CD4-positive, alpha-beta memory T cell (primary cell): ENCODE results near the gene SPINK4. TPM values are rescaled to one million over a fixed set of nuclear protein-coding genes. Genes with fewer than 3 reads are reported as not detected.
A peak's percentile ranks its signal among the peaks of the same experiment; 100 is the strongest.

Experiments
- CTCF ChIA-PET: fragments of 350-600 bp; sonication (Branson Sonifier 250); formaldehyde crosslinking; loops from one replicate; lab custom pipeline; 2021; ENCODE audit warnings: inconsistent platforms; ENCODE audit not compliant: partially characterized antibody; lab: Charles Lee
- POLR2A ChIA-PET: fragments of 350-600 bp; sonication (Branson Sonifier 250); formaldehyde crosslinking; loops from one replicate; lab custom pipeline; 2021; ENCODE audit not compliant: partially characterized antibody; lab: Charles Lee
- DNase-seq, 5 donors: peaks; one replicate each; pipeline versions ENCODE4 v3.0.0 to v3.0.0-alpha.2; 2020 to 2022; ENCODE audit warnings: mixed read lengths in 1 of 5
- H3K27ac ChIP-seq: one replicate; pipeline ENCODE4 v1.7.0; 2013; ENCODE audit warnings: low read depth, low read length
- H3K27me3 ChIP-seq: 2 replicates; pipeline ENCODE4 v1.7.0; 2013; ENCODE audit warnings: mild to moderate bottlenecking, low read length, moderate library complexity; ENCODE audit not compliant: insufficient read depth
- H3K36me3 ChIP-seq: 2 replicates; pipeline ENCODE4 v1.7.0; 2013; ENCODE audit warnings: mild to moderate bottlenecking, low read length, moderate library complexity; ENCODE audit not compliant: insufficient read depth
- H3K4me1 ChIP-seq: 2 replicates; pipeline ENCODE4 v1.7.0; 2013; ENCODE audit warnings: mild to moderate bottlenecking, low read length, moderate library complexity; ENCODE audit not compliant: insufficient read depth
- H3K4me3 ChIP-seq, 2 donors: one replicate each; pipeline ENCODE4 v1.7.0; 2013; ENCODE audit warnings: low read length in 2 of 2, mild to moderate bottlenecking in 1 of 2
- H3K9me3 ChIP-seq, 2 donors: one replicate each; pipeline ENCODE4 v1.7.0; 2013; ENCODE audit warnings: low read length in 2 of 2, control low read depth in 1 of 2; ENCODE audit not compliant: control insufficient read depth in 1 of 2
- H3K27ac Mint-ChIP-seq, 7 donors: one replicate each; pipeline ENCODE4 v1.8.0; 2020 to 2021; ENCODE audit warnings: mixed read lengths in 7 of 7, mild to moderate bottlenecking in 6 of 7, inconsistent platforms in 3 of 7, moderate library complexity in 3 of 7
- H3K27me3 Mint-ChIP-seq, 2 donors: one replicate each; pipeline ENCODE4 v1.8.0; 2020 to 2021; ENCODE audit warnings: mixed read lengths in 2 of 2
- H3K36me3 Mint-ChIP-seq, 2 donors: one replicate each; pipeline ENCODE4 v1.8.0; 2020 to 2021; ENCODE audit warnings: mixed read lengths in 2 of 2, inconsistent platforms in 1 of 2, mild to moderate bottlenecking in 1 of 2
- H3K4me1 Mint-ChIP-seq, 4 donors: one replicate each; pipeline ENCODE4 v1.8.0; 2020 to 2021; ENCODE audit warnings: mixed read lengths in 4 of 4, mild to moderate bottlenecking in 1 of 4
- H3K4me3 Mint-ChIP-seq, 8 donors: one replicate each; pipeline ENCODE4 v1.8.0; 2020 to 2021; ENCODE audit warnings: mixed read lengths in 8 of 8, mild to moderate bottlenecking in 7 of 8, moderate library complexity in 6 of 8, inconsistent platforms in 3 of 8
- H3K9me3 Mint-ChIP-seq, 8 donors: one replicate each; pipeline ENCODE4 v1.8.0; 2020 to 2021; ENCODE audit warnings: mixed read lengths in 8 of 8, mild to moderate bottlenecking in 5 of 8, inconsistent platforms in 3 of 8, moderate library complexity in 1 of 8
- intact Hi-C: fragments of 100-400 bp; cut with micrococcal nuclease; formaldehyde crosslinking; loops from one replicate; pipeline ENCODE4 v1.15.1; 2023
- polyA plus RNA-seq, 2 donors: library from polyadenylated mRNA; unstranded; fragments of 300-500 nt; fragmentation: Illumina TruSeq; gene quantifications; one replicate each; pipeline ENCODE4 v1.2.3, GENCODE V29; 2021
- total RNA-seq, 2 experiments: library from RNA; stranded (reverse); gene quantifications; one replicate each; pipeline ENCODE4 v1.2.3, GENCODE V29; 2021

Gene SPINK4
- total and polyA plus RNA-seq, 4 experiments from 2014 or later, result not detected

DNA sequence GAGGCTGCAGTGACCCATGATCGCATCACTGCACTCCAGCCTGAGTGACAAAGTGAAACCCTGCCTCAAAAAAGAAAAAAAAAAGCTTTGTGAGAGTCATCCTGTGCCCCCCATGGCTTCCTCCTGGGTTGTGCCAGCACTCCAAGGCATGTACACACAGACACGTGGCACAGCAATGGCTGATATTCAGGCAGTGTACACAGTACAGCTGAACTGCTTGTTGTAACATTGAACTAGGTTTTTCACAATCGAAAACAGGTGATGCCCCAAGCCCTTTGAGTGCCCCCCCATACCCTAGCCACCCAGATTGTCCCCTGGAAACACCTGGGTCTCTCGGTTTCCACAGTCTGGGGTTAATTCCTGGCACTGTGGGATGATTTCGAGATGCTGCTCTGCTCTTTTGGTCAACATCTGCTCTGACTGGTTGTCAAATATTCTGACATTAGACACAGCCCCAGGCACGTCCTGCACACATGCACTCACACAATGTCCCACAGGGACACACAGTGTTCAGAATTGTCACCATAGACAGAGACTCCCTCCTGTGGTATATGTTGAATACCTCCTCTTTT lies 9.2 kb downstream of the SPINK4 start:
- H3K36me3 ChIP-seq, result peaks cover 1% of the 10 kb centered on the region
- no peaks in the 10 kb centered on the region for H3K9me3 ChIP-seq
- H3K4me1 ChIP-seq, result no peaks in the 10 kb centered on the region
- no peak overlapping the region for H3K4me3 Mint-ChIP-seq
- H3K36me3 Mint-ChIP-seq, result peaks cover 23 to 33% of the 10 kb centered on the region in 2 donors
- H3K27ac ChIP-seq, result no peak overlapping the region
- H3K27me3 ChIP-seq, result no peaks in the 10 kb centered on the region
- ChIA-PET POLR2A (no interaction called here), CTCF (no interaction called here)
- H3K9me3 Mint-ChIP-seq, result no peaks in the 10 kb centered on the region
- no peaks in the 10 kb centered on the region for H3K27me3 Mint-ChIP-seq
- intact Hi-C loops, result no loop called here
- no peaks in the 10 kb centered on the region for H3K4me1 Mint-ChIP-seq
- peak overlapping the region in 2 of 7 donors; percentile 12 to 48 for H3K27ac Mint-ChIP-seq
- DNase-seq, result no peak
- no peak overlapping the region for H3K4me3 ChIP-seq

DNA sequence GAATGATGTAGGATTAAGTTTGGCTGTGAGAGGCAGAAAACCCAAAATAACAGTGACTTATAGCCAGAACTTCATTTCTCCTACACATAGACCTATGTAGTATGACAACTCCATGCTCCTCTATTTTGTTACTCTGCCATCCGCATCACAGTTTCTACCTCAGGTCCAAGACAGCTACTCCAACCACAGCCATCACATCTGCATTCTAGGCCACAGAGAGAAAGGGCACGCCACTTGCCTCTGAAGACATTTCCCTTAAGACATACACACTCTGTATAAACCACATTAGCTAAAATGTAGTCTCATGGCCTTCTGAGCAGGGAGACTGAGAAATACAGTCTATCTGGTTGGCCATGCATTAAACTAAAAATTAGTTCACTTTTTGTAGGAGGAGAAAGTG lies 10.0 kb downstream of the SPINK4 start:
- no peak overlapping the region for H3K27ac ChIP-seq
- peaks cover 9% of the 10 kb centered on the region for H3K36me3 ChIP-seq
- H3K4me3 Mint-ChIP-seq, result no peak overlapping the region
- peaks cover 30 to 41% of the 10 kb centered on the region in 2 donors for H3K36me3 Mint-ChIP-seq
- no peak for DNase-seq
- ChIA-PET CTCF (no interaction called here), POLR2A (no interaction called here)
- intact Hi-C loops, result no loop called here
- H3K9me3 ChIP-seq, result no peaks in the 10 kb centered on the region
- H3K4me3 ChIP-seq, result no peak overlapping the region
- H3K4me1 Mint-ChIP-seq, result no peaks in the 10 kb centered on the region
- H3K27me3 Mint-ChIP-seq, result no peaks in the 10 kb centered on the region
- peak overlapping the region in 2 of 7 donors; percentile 70 to 79 for H3K27ac Mint-ChIP-seq
- no peaks in the 10 kb centered on the region for H3K27me3 ChIP-seq
- H3K4me1 ChIP-seq, result no peaks in the 10 kb centered on the region
- no peaks in the 10 kb centered on the region for H3K9me3 Mint-ChIP-seq

DNA sequence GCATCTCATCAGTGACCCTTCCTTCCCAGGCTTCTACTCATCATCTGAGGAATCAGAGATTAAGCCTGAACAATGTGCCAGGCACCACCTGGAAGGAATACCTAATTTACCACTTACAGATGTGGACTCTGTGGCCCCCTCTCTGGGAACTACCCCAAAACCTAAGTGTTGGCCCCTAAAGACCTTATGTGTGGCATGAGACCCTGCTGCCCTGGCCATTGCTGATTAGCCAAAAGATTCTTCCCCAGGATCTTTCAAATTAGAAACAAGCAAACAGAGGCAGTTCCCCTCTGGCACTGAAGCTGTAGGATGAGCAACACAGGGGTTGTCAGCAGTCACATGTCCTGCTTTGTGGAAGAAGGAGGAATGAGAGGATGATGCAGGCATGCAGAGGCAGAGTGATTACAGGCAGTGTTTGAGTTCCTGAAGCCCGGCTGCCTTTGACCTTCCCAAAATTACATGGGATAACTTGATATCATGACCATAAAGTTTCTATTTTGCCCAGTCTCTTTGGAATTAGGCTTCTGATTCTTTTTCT lies 10.6 kb downstream of the SPINK4 start:
- intact Hi-C loops, result no loop called here
- Mint-ChIP-seq H3K36me3 (peaks cover 32 to 45% of the 10 kb centered on the region in 2 donors), H3K27ac (peak overlapping the region in 2 of 7 donors; percentile 25 to 43), H3K27me3 (no peaks in the 10 kb centered on the region), H3K4me1 (peaks cover 0 to under 1% (median 0%) of the 10 kb centered on the region in 4 donors), H3K4me3 (no peak overlapping the region), H3K9me3 (no peaks in the 10 kb centered on the region)
- Histone ChIP-seq H3K27ac (no peak overlapping the region), H3K9me3 (no peaks in the 10 kb centered on the region), H3K27me3 (no peaks in the 10 kb centered on the region), H3K4me3 (no peak overlapping the region), H3K4me1 (no peaks in the 10 kb centered on the region), H3K36me3 (peaks cover 15% of the 10 kb centered on the region)
- CTCF ChIA-PET, result no interaction called here
- POLR2A ChIA-PET, result no interaction called here
- DNase-seq, result no peak

DNA sequence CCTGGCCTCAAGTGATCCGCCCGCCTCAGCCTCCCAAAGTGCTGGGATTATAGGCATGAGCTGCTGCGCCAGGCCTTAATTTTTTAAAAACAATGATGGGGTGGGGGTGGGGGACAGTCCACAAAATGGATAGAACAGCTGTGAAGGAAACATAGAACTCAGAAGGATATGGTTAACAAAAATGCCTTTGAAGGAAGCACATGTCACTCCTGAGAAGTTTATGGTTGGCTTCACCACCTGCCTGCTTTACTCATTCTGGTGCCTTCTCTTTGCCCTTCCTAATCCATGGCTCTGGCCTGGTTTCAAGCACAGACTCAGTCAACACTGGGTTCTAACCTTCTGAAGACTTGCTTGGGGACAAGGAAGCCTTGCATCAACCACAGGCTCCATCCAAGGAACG lies 14.2 kb downstream of the SPINK4 start:
- intact Hi-C loops, result no loop called here
- Mint-ChIP-seq H3K27me3 (no peaks in the 10 kb centered on the region), H3K4me3 (no peak overlapping the region), H3K27ac (peak overlapping the region in 1 of 7 donors; percentile 17), H3K4me1 (peaks cover 0 to 5% (median 2%) of the 10 kb centered on the region in 4 donors), H3K9me3 (peaks cover 0 to 1% (median 0%) of the 10 kb centered on the region in 8 donors), H3K36me3 (peaks cover 42 to 64% of the 10 kb centered on the region in 2 donors)
- Histone ChIP-seq H3K27me3 (no peaks in the 10 kb centered on the region), H3K27ac (no peak overlapping the region), H3K9me3 (no peaks in the 10 kb centered on the region), H3K4me1 (no peaks in the 10 kb centered on the region), H3K4me3 (no peak overlapping the region), H3K36me3 (peaks cover 35% of the 10 kb centered on the region)
- ChIA-PET POLR2A (interaction anchor here (1.7 kb wide), 1 partner anchor 10 kb away, joined by 4 read pairs; the partner anchor contains the start of genes BAG1 and CHMP5), CTCF (interaction anchor here (0.7 kb wide), 1 partner anchor 17 kb away, joined by 3 read pairs; no protein-coding TSS in a partner anchor)
- no peak for DNase-seq

DNA sequence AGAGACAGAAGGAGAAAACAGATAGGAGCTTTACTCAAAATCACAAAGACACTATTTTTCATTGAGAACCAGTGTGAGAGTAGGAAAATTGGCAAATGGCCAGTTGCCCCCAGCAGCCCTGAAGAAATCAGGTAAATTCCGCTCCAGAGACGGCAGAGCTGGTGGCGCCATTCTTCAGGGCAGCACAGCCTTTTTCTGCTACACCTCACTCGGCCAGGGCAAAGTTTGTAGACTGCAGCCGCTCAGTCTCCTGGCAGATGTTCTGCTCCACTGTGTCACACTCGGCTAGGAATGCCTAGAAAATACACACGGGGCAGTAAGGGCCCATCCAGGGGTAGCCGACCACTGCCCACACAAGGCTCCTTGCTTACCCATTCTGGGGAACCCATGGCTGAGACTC lies 15.0 kb downstream of the SPINK4 start:
- peaks cover 0 to 1% (median 0%) of the 10 kb centered on the region in 8 donors for H3K9me3 Mint-ChIP-seq
- Histone ChIP-seq H3K36me3 (peaks cover 43% of the 10 kb centered on the region), H3K9me3 (no peaks in the 10 kb centered on the region), H3K27ac (no peak overlapping the region), H3K27me3 (no peaks in the 10 kb centered on the region), H3K4me3 (no peak overlapping the region), H3K4me1 (no peaks in the 10 kb centered on the region)
- peaks cover 46 to 69% of the 10 kb centered on the region in 2 donors for H3K36me3 Mint-ChIP-seq
- H3K4me3 Mint-ChIP-seq, result no peak overlapping the region
- peaks cover 3 to 5% (median 5%) of the 10 kb centered on the region in 4 donors for H3K4me1 Mint-ChIP-seq
- no peaks in the 10 kb centered on the region for H3K27me3 Mint-ChIP-seq
- POLR2A ChIA-PET, result interaction anchor here (1.5 kb wide), 1 partner anchor 9 kb away, joined by 4 read pairs; the partner anchor contains the start of genes BAG1 and CHMP5
- CTCF ChIA-PET, result no interaction called here
- H3K27ac Mint-ChIP-seq, result peak overlapping the region in 1 of 7 donors; percentile 61
- intact Hi-C loops, result no loop called here
- no peak for DNase-seq

DNA sequence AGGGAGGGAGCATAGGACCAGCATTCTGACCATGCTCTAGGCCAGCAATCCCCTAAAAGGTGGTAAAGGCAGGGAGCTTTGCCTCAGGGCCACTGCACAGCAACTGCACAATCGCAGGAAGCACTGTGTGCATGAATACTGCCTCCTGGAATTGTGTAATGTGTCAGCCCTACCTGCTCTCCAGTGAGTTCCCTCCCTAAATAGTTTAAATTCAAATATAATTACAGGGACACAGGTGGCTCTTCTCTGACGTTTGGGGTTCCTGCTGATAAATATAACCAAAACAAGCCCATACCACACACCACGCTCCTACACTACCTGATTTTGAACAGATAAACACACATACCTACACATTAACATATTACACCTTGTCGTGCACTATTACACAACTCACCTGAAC lies 15.5 kb downstream of the SPINK4 start:
- Histone ChIP-seq H3K9me3 (no peaks in the 10 kb centered on the region), H3K4me3 (no peak overlapping the region), H3K4me1 (no peaks in the 10 kb centered on the region), H3K27me3 (no peaks in the 10 kb centered on the region), H3K36me3 (peaks cover 48% of the 10 kb centered on the region), H3K27ac (no peak overlapping the region)
- H3K27me3 Mint-ChIP-seq, result no peaks in the 10 kb centered on the region
- intact Hi-C loops, result no loop called here
- peaks cover 51 to 73% of the 10 kb centered on the region in 2 donors for H3K36me3 Mint-ChIP-seq
- H3K4me3 Mint-ChIP-seq, result no peak overlapping the region
- ChIA-PET CTCF (interaction anchor here (1.2 kb wide), 1 partner anchor 31 kb away, joined by 3 read pairs; no protein-coding TSS in a partner anchor), POLR2A (interaction anchor here (1.5 kb wide), 1 partner anchor 9 kb away, joined by 4 read pairs; the partner anchor contains the start of genes BAG1 and CHMP5)
- DNase-seq, result no peak
- H3K4me1 Mint-ChIP-seq, result peaks cover 3 to 7% (median 5%) of the 10 kb centered on the region in 4 donors
- peaks cover 0 to 1% (median 0%) of the 10 kb centered on the region in 8 donors for H3K9me3 Mint-ChIP-seq
- H3K27ac Mint-ChIP-seq, result peak overlapping the region in 1 of 7 donors; percentile 7

DNA sequence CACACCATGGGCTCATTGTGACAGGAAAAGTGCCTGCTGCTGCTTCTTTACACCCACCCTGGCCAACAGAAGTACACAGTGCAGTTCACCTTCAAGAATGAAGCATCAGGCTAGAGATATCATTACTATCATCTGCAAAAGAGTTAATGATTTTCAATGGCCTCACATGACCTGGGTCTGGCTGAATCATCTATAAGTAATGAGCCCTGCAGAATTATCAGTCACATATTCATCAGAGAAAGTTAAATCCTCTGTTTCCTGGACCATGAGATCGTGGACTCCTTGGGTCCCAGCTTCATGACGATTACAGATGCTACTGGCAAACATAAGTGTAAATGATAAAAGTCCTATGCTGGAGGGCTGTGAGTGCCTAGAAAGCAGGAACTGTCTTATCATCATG lies 16.3 kb downstream of the SPINK4 start:
- no peaks in the 10 kb centered on the region for H3K9me3 ChIP-seq
- no peak overlapping the region for H3K27ac ChIP-seq
- no peak overlapping the region for H3K4me3 ChIP-seq
- H3K27me3 Mint-ChIP-seq, result no peaks in the 10 kb centered on the region
- H3K36me3 Mint-ChIP-seq, result peaks cover 58 to 77% of the 10 kb centered on the region in 2 donors
- H3K27ac Mint-ChIP-seq, result no peak overlapping the region
- no peak overlapping the region for H3K4me3 Mint-ChIP-seq
- H3K36me3 ChIP-seq, result peaks cover 56% of the 10 kb centered on the region
- ChIA-PET CTCF (interaction anchor here (1.2 kb wide), 1 partner anchor 31 kb away, joined by 3 read pairs; no protein-coding TSS in a partner anchor), POLR2A (interaction anchor here (1.5 kb wide), 1 partner anchor 8 kb away, joined by 4 read pairs; the partner anchor contains the start of genes BAG1 and CHMP5)
- no peaks in the 10 kb centered on the region for H3K4me1 ChIP-seq
- peaks cover 0 to 1% (median 0%) of the 10 kb centered on the region in 8 donors for H3K9me3 Mint-ChIP-seq
- H3K27me3 ChIP-seq, result no peaks in the 10 kb centered on the region
- H3K4me1 Mint-ChIP-seq, result peaks cover 3 to 9% (median 5%) of the 10 kb centered on the region in 4 donors
- DNase-seq, result no peak
- intact Hi-C loops, result no loop called here
